ENCODE results near the gene PAXIP1.

PAXIP1 gene

GRCh38 chr7:154915600-154915999 lies 87.3 kb downstream of the PAXIP1 start:
- in situ Hi-C loops (cut with MboI; ENCODE audit: low sequenced_read_pairs) = loop anchor here (25.0 kb wide), 1 partner anchor 847 kb away; no protein-coding TSS in a partner anchor

GRCh38 chr7:154914996-154915380 lies 87.9 kb downstream of the PAXIP1 start:
- in situ Hi-C loops (cut with MboI; ENCODE audit: low sequenced_read_pairs) = loop anchor here (25.0 kb wide), 1 partner anchor 847 kb away; no protein-coding TSS in a partner anchor

DNA sequence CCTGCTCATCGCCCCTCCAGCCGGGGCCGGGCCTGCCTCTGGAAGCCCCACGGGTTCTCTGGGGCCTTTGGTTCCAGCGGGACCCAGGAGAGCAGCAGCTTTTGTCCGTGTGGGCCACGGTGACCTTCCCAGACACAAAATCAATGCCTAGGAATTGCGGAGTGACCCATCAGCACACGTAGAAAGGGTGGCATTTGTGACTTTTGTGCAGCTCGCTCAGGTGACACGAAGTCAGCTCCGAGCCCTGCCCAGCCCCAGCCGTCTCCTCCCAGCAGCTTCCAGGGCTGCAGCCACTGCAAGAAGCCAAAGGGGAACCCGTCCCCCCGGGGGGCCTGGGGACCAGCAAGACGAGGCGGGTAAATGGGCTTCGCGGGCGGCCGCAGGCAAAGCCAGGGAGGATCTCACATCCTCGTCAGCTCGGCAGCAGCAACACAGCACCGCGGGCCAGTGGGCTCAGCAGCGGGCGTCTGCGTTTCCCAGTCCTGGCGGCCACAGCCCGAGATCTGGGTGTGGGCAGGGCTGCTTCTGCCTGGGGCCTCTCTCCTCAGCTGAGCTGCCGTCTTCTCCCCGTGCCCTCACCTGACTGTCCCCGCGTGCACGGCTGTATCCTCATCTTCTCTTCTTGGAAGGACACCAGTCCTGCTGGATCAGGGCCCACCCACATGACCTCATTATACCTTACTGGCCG lies 88.5 kb downstream of the PAXIP1 start:
- in situ Hi-C loops (cut with MboI; ENCODE audit: low sequenced_read_pairs) = loop anchor here (25.0 kb wide), 1 partner anchor 848 kb away; no protein-coding TSS in a partner anchor

DNA sequence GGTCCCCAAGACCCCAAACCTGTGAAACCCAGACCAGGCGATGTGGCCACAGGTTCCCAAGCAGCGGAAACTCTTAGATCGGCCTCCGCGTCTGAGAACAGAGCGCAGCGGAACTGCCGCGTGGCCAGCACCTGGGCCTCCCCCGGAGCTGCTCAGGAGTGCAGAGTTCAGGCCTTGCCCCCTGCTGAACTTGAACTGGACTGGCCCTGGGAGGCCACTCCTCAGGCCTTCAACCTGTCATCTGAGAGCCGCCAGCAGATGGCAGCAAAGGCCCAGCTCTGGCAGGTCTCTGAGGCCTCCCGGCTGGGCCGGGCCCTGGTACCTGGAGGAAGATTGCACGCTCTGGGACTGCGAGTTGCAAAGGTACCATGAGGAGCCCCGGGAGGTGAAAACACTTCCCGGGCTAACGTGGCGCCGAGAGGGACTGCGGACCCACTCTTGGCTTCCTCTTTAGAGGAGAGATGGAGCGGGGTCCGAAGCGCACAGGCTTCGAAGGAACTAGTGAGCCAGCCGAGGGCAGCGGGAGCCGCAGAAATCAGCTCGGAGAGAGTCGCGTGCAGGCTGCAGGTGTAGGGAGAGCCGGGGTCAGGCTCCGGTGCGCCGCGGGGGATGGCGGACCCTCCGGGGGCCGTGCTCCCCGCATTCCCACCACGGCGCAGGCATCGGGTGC lies 89.2 kb downstream of the PAXIP1 start:
- in situ Hi-C loops (cut with MboI; ENCODE audit: low sequenced_read_pairs) = loop anchor here (25.0 kb wide), 1 partner anchor 849 kb away; no protein-coding TSS in a partner anchor

DNA sequence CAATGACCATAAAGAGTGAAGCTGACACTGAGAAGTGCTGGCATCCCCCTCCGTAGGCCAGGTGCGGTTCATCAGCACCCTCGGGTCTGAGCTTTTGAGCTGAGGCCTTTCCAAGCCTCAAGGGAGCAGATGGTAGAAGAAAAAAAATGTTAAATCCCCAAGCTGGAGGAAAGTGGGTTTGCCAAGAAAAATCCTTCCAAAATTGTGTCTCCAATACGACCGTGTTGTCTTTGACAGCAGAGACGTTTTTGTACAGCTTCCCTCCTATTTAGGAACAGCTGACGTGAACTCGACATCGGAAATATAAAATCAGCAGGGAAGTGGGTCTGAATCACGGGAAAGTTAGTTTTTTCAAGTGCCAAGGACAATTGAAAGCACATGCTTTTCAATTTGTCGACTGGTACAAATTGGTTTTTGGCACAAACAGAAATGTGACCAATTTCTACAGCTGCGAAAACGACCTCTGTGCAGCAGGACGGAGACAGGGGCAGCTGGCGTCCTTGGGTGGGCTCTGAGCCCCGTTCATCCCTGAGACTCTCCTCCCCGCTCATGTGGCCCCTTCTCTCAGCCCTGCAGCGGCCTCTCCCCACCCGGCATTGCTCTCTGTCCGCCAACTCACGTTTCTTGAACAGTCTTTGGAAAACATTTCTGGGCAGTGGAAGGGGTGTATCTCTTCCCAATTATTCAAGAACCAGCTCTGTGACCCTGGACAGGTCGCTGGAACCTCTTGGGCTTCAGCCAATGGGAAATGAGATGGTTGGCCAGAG lies 89.9 kb downstream of the PAXIP1 start:
- in situ Hi-C loops (cut with MboI; ENCODE audit: low sequenced_read_pairs) = loop anchor here (25.0 kb wide), 1 partner anchor 849 kb away; no protein-coding TSS in a partner anchor

DNA sequence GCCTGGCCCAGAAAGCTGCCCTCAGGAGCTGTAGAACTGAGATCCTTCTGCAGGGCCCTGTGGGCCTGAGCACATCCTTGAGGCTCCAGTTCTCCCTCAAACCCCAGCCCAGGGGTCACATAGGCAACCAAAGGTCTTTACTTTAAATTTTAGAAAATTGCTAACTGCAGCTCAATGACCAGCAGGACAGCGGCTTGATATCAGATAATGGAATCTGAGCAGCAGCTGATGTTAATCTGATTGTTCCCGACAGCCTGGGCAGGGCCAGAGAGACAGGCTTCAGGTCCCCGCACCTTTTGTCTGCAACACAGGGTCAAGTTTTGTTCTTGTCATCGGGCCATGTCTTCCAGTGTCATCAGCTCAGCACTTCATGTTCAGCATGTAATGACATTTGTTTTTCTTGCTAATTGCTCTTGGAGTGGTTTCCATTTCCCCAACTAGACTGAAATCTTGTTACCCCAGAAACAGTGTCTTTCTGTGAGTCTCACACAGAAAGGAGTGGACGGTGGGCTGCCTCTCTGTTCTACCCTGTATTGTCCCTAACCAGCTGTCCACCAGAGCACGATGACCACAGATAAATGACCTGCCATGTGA lies 91.0 kb downstream of the PAXIP1 start:
- in situ Hi-C loops (cut with MboI; ENCODE audit: low sequenced_read_pairs) = loop anchor here (25.0 kb wide), 1 partner anchor 850 kb away; no protein-coding TSS in a partner anchor

DNA sequence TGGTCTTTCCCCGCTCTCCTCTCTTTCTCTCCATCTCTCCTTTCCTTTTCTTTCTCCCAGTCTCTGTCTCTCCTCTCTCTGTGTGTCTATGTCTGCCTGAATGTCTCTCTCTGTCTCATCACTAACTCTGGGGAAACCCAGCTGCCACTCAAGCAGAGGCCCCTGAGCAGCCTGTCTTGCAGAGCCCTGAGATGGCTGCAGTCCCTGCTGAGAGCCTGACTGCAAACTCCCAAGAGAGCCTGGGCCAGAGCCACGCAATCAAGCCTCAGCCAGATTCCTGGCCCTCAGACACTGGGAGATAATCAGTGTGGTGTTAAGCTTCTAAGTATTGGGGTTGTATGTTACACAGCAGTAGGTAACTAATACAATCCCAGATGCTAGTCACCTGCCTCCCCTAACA lies 91.5 kb downstream of the PAXIP1 start:
- in situ Hi-C loops (cut with MboI; ENCODE audit: low sequenced_read_pairs) = loop anchor here (25.0 kb wide), 1 partner anchor 851 kb away; no protein-coding TSS in a partner anchor

GRCh38 chr7:154910977-154911376 lies 91.9 kb downstream of the PAXIP1 start:
- in situ Hi-C loops (cut with MboI; ENCODE audit: low sequenced_read_pairs) = loop anchor here (25.0 kb wide), 1 partner anchor 851 kb away; no protein-coding TSS in a partner anchor

GRCh38 chr7:154910125-154910524 lies 92.8 kb downstream of the PAXIP1 start:
- in situ Hi-C loops (cut with MboI; ENCODE audit: low sequenced_read_pairs) = loop anchor here (25.0 kb wide), 1 partner anchor 852 kb away; no protein-coding TSS in a partner anchor

GRCh38 chr7:154909241-154910105 lies 93.5 kb downstream of the PAXIP1 start:
- in situ Hi-C loops (cut with MboI; ENCODE audit: low sequenced_read_pairs) = loop anchor here (25.0 kb wide), 1 partner anchor 853 kb away; no protein-coding TSS in a partner anchor

GRCh38 chr7:154907651-154908620 lies 95.0 kb downstream of the PAXIP1 start:
- in situ Hi-C loops (cut with MboI; ENCODE audit: low sequenced_read_pairs) = loop anchor here (25.0 kb wide), 1 partner anchor 854 kb away; no protein-coding TSS in a partner anchor

- in situ Hi-C loops (cut with MboI; ENCODE audit: low sequenced_read_pairs) = loop anchor here (25.0 kb wide), 1 partner anchor 855 kb away; no protein-coding TSS in a partner anchor
Measured at GRCh38 chr7:154906736-154907355, 96.1 kb downstream of the PAXIP1 start.

- in situ Hi-C loops (cut with MboI; ENCODE audit: low sequenced_read_pairs) = loop anchor here (25.0 kb wide), 1 partner anchor 856 kb away; no protein-coding TSS in a partner anchor
Measured at GRCh38 chr7:154906201-154906600, 96.7 kb downstream of the PAXIP1 start.

DNA sequence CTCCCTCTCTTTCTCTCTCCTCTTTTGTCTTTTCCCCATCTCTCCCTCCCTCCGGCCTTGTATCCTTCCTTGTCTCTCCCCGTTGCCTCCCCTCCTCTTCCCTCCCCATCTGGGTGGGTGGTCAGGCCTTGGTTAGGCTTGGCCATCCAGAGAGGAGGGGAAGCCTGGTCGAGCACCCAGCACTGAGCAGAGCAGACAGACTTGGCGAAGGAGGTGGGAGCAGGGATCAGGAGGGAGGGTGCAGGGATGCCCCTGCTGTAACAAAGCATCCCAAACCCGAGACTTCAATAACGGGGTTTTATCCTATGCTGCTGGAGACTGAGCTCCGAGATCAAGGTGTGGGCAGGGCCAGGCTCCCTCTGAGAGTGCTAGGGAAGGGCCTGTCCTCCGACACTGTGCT lies 97.3 kb downstream of the PAXIP1 start:
- in situ Hi-C loops (cut with MboI; ENCODE audit: low sequenced_read_pairs) = loop anchor here (25.0 kb wide), 1 partner anchor 857 kb away; no protein-coding TSS in a partner anchor

GRCh38 chr7:154905146-154905545 lies 97.8 kb downstream of the PAXIP1 start:
- in situ Hi-C loops (cut with MboI; ENCODE audit: low sequenced_read_pairs) = loop anchor here (25.0 kb wide), 1 partner anchor 857 kb away; no protein-coding TSS in a partner anchor

DNA sequence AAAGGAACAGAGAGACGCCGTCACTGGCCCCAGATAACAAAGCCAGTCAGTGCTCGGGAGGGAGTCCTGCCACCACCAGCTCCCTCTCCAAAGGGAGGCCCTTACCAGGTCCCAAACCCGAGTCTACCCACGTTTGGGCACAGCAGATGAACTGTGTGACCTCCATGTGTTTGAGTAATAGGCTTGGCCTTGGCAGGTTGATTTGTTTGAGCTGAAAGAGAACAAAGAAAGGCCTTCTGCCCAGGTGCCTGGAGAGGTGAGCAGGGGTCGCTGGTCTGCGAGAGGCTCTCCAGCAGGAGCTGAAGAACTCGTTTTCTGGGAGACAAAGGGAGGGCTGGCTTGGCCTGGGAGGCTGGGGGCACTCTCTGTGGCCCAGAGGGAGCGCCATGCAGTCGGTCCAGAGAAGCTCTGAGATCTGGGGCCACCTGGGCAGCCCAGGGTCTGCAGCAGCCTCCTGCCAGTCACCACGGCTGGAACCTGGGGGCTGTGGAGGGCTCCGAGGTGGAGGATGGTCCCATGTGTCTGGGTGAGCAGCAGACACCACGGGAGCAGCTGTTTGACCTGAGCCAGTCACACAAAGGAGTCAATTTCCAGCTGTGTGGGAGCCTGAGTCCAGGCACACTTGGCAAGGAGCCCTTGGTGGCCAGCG lies 99.7 kb downstream of the PAXIP1 start:
- in situ Hi-C loops (cut with MboI; ENCODE audit: low sequenced_read_pairs) = loop anchor here (25.0 kb wide), 1 partner anchor 859 kb away; no protein-coding TSS in a partner anchor

- in situ Hi-C loops (cut with MboI; ENCODE audit: low sequenced_read_pairs) = loop anchor here (25.0 kb wide), 1 partner anchor 860 kb away; no protein-coding TSS in a partner anchor
Measured at GRCh38 chr7:154902600-154903082, 100.3 kb downstream of the PAXIP1 start.

Measured in HL-60/S4 (cell line).